ENCODE data around the gene BRSK1.

BRSK1 gene

GRCh38 chr19:55253842-55254624 lies 29.8 kb upstream of the BRSK1 start:
- no peak for DNase-seq (ENCODE audit: low read depth in 2 of 2)

GRCh38 chr19:55254625-55254977 lies 29.2 kb upstream of the BRSK1 start:
- DNase-seq (ENCODE audit: low read depth in 2 of 2) = no peak

- no peak for DNase-seq (ENCODE audit: low read depth in 2 of 2)
Observed at GRCh38 chr19:55255618-55256423, 28.0 kb upstream of the BRSK1 start.

- DNase-seq (ENCODE audit: low read depth in 2 of 2) = no peak
Observed at GRCh38 chr19:55256562-55257460, 27.0 kb upstream of the BRSK1 start.

- no peak for DNase-seq (ENCODE audit: low read depth in 2 of 2)
Observed at GRCh38 chr19:55257461-55258420, 26.1 kb upstream of the BRSK1 start.

GRCh38 chr19:55258476-55258827 lies 25.3 kb upstream of the BRSK1 start:
- DNase-seq (ENCODE audit: low read depth in 2 of 2) = no peak

- DNase-seq (ENCODE audit: low read depth in 2 of 2) = peak; percentile 99 to 100
Observed at GRCh38 chr19:55258828-55259539, 24.8 kb upstream of the BRSK1 start, which contains the start of gene PPP6R1. Gene PPP6R1, minus strand, starts transcription at chr19:55259017. Its CDS starts 11,914 bp downstream, at chr19:55247103.

- DNase-seq (ENCODE audit: low read depth in 2 of 2) = no peak
Observed at GRCh38 chr19:55259540-55260210, 24.1 kb upstream of the BRSK1 start.

GRCh38 chr19:55261671-55262126 lies 22.1 kb upstream of the BRSK1 start:
- no peak for DNase-seq (ENCODE audit: low read depth in 2 of 2)

- no peak for DNase-seq (ENCODE audit: low read depth in 2 of 2)
Observed at GRCh38 chr19:55262359-55262758, 21.4 kb upstream of the BRSK1 start.

GRCh38 chr19:55264531-55264930 lies 19.3 kb upstream of the BRSK1 start:
- no peak for DNase-seq (ENCODE audit: low read depth in 2 of 2)

GRCh38 chr19:55265173-55265572 lies 18.6 kb upstream of the BRSK1 start:
- DNase-seq (ENCODE audit: low read depth in 2 of 2) = no peak

GRCh38 chr19:55265723-55266386 lies 17.9 kb upstream of the BRSK1 start:
- no peak for DNase-seq (ENCODE audit: low read depth in 2 of 2)

GRCh38 chr19:55266404-55266803 lies 17.4 kb upstream of the BRSK1 start:
- DNase-seq (ENCODE audit: low read depth in 2 of 2) = no peak

- DNase-seq (ENCODE audit: low read depth in 2 of 2) = no peak
Observed at GRCh38 chr19:55266840-55267239, 17.0 kb upstream of the BRSK1 start.

- no peak for DNase-seq (ENCODE audit: low read depth in 2 of 2)
Observed at GRCh38 chr19:55269299-55269698, 14.5 kb upstream of the BRSK1 start.

GRCh38 chr19:55270172-55270942 lies 13.4 kb upstream of the BRSK1 start:
- no peak for DNase-seq (ENCODE audit: low read depth in 2 of 2)

- no peak for DNase-seq (ENCODE audit: low read depth in 2 of 2)
Observed at GRCh38 chr19:55272142-55272541, 11.7 kb upstream of the BRSK1 start.
